K562 (cell line): ENCODE data around the gene SLC34A3. TPM values are rescaled to one million over a fixed set of nuclear protein-coding genes. Genes with fewer than 3 reads are reported as not detected.
A peak's percentile ranks its signal among the peaks of the same experiment; 100 is the strongest.

Source experiments
- HNRNPLL ChIP-seq: fragments of 200-400 bp; formaldehyde crosslinking; IDR thresholded peaks from 2 replicates; pipeline ENCODE4 v1.6.1; 2017; ENCODE audit warnings: low read length, low read depth, mild to moderate bottlenecking; ENCODE audit not compliant: poor library complexity, severe bottlenecking
- MBD1 ChIP-seq: fragments of 250-450 bp; sonication (Bioruptor Pico); IDR thresholded peaks from 2 replicates; pipeline ENCODE4 v1.8.0; 2022; ENCODE audit warnings: inconsistent platforms
- RBM22 ChIP-seq: fragments of 200-400 bp; formaldehyde crosslinking; IDR thresholded peaks from 2 replicates; pipeline ENCODE4 v1.6.1; 2018; ENCODE audit warnings: low read length, low read depth; ENCODE audit not compliant: poor library complexity, severe bottlenecking
- SMAD1 ChIP-seq: fragments of 150-350 bp; IDR thresholded peaks from 2 replicates; pipeline ENCODE4 v1.6.1; 2014; ENCODE audit warnings: low read length, low read depth; ENCODE audit not compliant: partially characterized antibody
- SP2 ChIP-seq: IDR thresholded peaks from 2 replicates; pipeline ENCODE4 v1.6.1; 2011; ENCODE audit warnings: mild to moderate bottlenecking, low read depth, low read length, moderate library complexity; ENCODE audit not compliant: poor library complexity, severe bottlenecking; ENCODE audit errors: extremely low read depth
- TAF7 ChIP-seq: fragments of 450-650 bp; IDR thresholded peaks from 2 replicates; pipeline ENCODE4 v1.6.1; 2016; ENCODE audit warnings: missing genetic modification characterization, missing compliant biosample characterization
- ZNF395 ChIP-seq: fragments of 200-800 bp; sonication (Bioruptor generic); IDR thresholded peaks from 2 replicates; pipeline ENCODE4 v1.6.1; 2017; ENCODE audit warnings: missing genetic modification characterization, missing compliant biosample characterization
- polyA plus RNA-seq, 8 experiments: library from polyadenylated mRNA; depleted of rRNA in 4 of 8; stranded (reverse) in 5 of 8; unstranded in 3 of 8; fragments of >200 nt; fragmentation: Nextera tagmentation in 2 of 8; fragmentation: Illumina TruSeq in 1 of 8; extraction: Ambion mirVana in 2 of 8; extraction: Trizol in 1 of 8; gene quantifications; 2 replicates each; pipeline versions ENCODE4 v1.2.1 to v1.2.3, GENCODE V29; 2011 to 2014; ENCODE audit warnings: inconsistent platforms in 1 of 8, missing spikeins in 1 of 8
- total RNA-seq, 7 experiments: library from RNA; depleted of rRNA in 6 of 7; stranded (reverse); fragments of >200 nt in 6 of 7; fragmentation: Illumina TruSeq in 2 of 7; extraction: Trizol in 2 of 7; gene quantifications; 2 replicates each; pipeline versions ENCODE4 v1.2.1 to v1.2.3, GENCODE V29; 2011 to 2021; ENCODE audit warnings: low replicate concordance in 1 of 7

SLC34A3 gene
- total and polyA plus RNA-seq, 9 of the 15 experiments (the other 6 are each of a cell fraction or from before 2014, with no cell fraction given), result not detected

DNA sequence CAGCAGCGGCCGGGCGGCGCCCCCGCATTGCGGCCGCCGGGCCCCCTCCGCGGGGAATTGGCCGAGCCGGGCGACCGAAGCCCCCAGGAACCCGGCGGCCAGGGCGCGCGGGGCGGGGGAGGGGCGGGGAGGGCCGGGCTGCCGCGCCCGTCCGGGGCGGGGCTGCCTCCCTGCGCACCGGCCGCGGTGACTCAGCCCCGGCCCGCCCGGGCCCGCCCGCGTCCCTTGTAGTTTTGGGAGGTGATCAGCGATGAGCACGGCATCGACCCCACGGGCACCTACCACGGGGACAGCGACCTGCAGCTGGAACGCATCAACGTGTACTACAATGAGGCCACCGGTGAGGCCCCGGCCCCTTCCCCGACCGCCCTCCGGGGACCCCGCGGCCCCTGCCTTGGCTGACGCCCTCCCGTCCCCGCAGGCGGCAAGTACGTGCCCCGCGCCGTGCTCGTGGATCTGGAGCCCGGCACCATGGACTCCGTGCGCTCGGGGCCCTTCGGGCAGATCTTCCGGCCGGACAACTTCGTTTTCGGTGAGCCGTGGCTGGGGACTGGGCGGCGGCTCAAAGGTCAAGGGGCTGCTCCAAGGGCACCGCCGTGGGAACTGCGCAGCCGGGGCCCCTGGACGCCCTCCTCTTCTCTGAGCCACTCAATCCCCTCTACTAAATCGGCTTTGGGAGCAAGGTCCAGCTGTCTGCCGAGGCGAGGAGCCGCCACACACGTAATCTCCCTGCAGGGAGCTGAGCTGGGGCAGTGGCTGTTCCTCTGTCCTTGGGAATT lies 11.0 kb downstream of the SLC34A3 start (continued):
- TF ChIP-seq ZNF395 (CRISPR knock-in tag) (no peak), HNRNPLL (peak; percentile 14), SP2 (no peak), SMAD1 (no peak), RBM22 (peak; percentile 94), MBD1 (CRISPR knock-in tag) (no peak), TAF7 (tag) (no peak)
- TF ChIP-seq, all 486 proteins: peak for 50
